SU-DHL-6 (cell line): Measurements from ENCODE around the gene PTCH1.

Source experiments
- H2AFZ ChIP-seq: fragments of 200-600 bp; sonication (generic); 2 replicates; pipeline ENCODE4 v1.6.1; 2014; ENCODE audit warnings: low read depth, mild to moderate bottlenecking, moderate library complexity, mixed read lengths, antibody characterized with exemption, low read length; ENCODE audit not compliant: severe bottlenecking
- H3F3A ChIP-seq: fragments of 200-600 bp; shearing (Covaris generic); 2 replicates; pipeline ENCODE4 v1.6.0; 2016; ENCODE audit warnings: antibody characterized with exemption, mild to moderate bottlenecking; ENCODE audit not compliant: insufficient read depth
- H3K27ac ChIP-seq: fragments of 200-600 bp; sonication (generic); 2 replicates; pipeline ENCODE4 v1.5.1; 2016; ENCODE audit warnings: low read depth, mild to moderate bottlenecking, low read length, moderate library complexity, mixed read lengths
- H3K27me3 ChIP-seq: fragments of 200-600 bp; sonication (generic), shearing (Covaris generic); 2 replicates; pipeline ENCODE4 v1.6.0; 2014; ENCODE audit warnings: mild to moderate bottlenecking, low read length
- H3K36me3 ChIP-seq: fragments of 200-600 bp; sonication (generic); 2 replicates; pipeline ENCODE4 v1.6.1; 2014; ENCODE audit warnings: mild to moderate bottlenecking, low read length, mixed read lengths
- H3K4me2 ChIP-seq: fragments of 300-600, 200-600 bp; shearing (Covaris generic), sonication (generic); 2 replicates; pipeline ENCODE4 v1.6.0; 2014; ENCODE audit warnings: low read length, low read depth, mild to moderate bottlenecking; ENCODE audit not compliant: poor library complexity, severe bottlenecking
- H3K4me3 ChIP-seq: fragments of 200-600 bp; sonication (generic); 2 replicates; pipeline ENCODE4 v1.5.1; 2014; ENCODE audit warnings: antibody characterized with exemption, low read length, mild to moderate bottlenecking, mixed read lengths; ENCODE audit not compliant: insufficient read depth, poor library complexity, severe bottlenecking
- H3K79me2 ChIP-seq: fragments of 200-600 bp; sonication (generic); 2 replicates; pipeline ENCODE4 v1.6.1; 2014; ENCODE audit warnings: mild to moderate bottlenecking, low read length, moderate library complexity; ENCODE audit not compliant: insufficient read depth
- H3K9ac ChIP-seq: fragments of 200-600 bp; sonication (generic); 2 replicates; pipeline ENCODE4 v1.7.0; 2014; ENCODE audit warnings: mild to moderate bottlenecking, low read length
- H3K9me2 ChIP-seq: fragments of 200-600 bp; sonication (generic); replicated peaks from 2 replicates; pipeline ENCODE4 v1.6.1; 2014; ENCODE audit warnings: low read length; ENCODE audit not compliant: insufficient read depth
- H3K9me3 ChIP-seq: fragments of 200-600 bp; sonication (generic); 2 replicates; pipeline ENCODE4 v1.6.1; 2014; ENCODE audit warnings: low read length, mixed read lengths; ENCODE audit not compliant: insufficient read depth
- H4K20me1 ChIP-seq: fragments of 200-600 bp; sonication (generic); 2 replicates; pipeline ENCODE4 v1.6.1; 2014; ENCODE audit warnings: low read depth, mild to moderate bottlenecking, antibody characterized with exemption, low read length, moderate library complexity, mixed read lengths
- EZH2phosphoT487 ChIP-seq: fragments of 200-600 bp; sonication (generic), shearing (Covaris generic); conservative IDR thresholded peaks from 2 replicates; pipeline ENCODE4 v1.6.1; 2018; ENCODE audit warnings: mild to moderate bottlenecking, antibody characterized with exemption, low read length, moderate library complexity, mixed read lengths
- TF ChIP-seq, protein P1 (sequence below): fragments of 200-600 bp; sonication (generic); IDR thresholded peaks from one replicate; pipeline ENCODE4 v1.5.1; 2017; ENCODE audit warnings: antibody characterized with exemption, mild to moderate bottlenecking, low read length, moderate library complexity; ENCODE audit not compliant: insufficient read depth, poor library complexity, severe bottlenecking

Gene PTCH1

GRCh38 chr9:95411054-95411892 is 105.5 kb downstream of the PTCH1 start:
- Histone ChIP-seq H3K79me2 (no peaks in the 10 kb centered on the region), H2AFZ (no peak overlapping the region), H3F3A (no peaks in the 10 kb centered on the region), H3K36me3 (no peaks in the 10 kb centered on the region), H3K9ac (no peak overlapping the region), H3K4me2 (no peak overlapping the region), H3K9me3 (no peaks in the 10 kb centered on the region), H4K20me1 (no peaks in the 10 kb centered on the region), H3K27ac (no peak overlapping the region), H3K9me2 (no peaks in the 10 kb centered on the region), H3K27me3 (no peaks in the 10 kb centered on the region), H3K4me3 (no peak overlapping the region)
- no peak for TF ChIP-seq EZH2phosphoT487
- TF ChIP-seq, protein P1, sequence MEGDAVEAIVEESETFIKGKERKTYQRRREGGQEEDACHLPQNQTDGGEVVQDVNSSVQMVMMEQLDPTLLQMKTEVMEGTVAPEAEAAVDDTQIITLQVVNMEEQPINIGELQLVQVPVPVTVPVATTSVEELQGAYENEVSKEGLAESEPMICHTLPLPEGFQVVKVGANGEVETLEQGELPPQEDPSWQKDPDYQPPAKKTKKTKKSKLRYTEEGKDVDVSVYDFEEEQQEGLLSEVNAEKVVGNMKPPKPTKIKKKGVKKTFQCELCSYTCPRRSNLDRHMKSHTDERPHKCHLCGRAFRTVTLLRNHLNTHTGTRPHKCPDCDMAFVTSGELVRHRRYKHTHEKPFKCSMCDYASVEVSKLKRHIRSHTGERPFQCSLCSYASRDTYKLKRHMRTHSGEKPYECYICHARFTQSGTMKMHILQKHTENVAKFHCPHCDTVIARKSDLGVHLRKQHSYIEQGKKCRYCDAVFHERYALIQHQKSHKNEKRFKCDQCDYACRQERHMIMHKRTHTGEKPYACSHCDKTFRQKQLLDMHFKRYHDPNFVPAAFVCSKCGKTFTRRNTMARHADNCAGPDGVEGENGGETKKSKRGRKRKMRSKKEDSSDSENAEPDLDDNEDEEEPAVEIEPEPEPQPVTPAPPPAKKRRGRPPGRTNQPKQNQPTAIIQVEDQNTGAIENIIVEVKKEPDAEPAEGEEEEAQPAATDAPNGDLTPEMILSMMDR, result no peak

DNA sequence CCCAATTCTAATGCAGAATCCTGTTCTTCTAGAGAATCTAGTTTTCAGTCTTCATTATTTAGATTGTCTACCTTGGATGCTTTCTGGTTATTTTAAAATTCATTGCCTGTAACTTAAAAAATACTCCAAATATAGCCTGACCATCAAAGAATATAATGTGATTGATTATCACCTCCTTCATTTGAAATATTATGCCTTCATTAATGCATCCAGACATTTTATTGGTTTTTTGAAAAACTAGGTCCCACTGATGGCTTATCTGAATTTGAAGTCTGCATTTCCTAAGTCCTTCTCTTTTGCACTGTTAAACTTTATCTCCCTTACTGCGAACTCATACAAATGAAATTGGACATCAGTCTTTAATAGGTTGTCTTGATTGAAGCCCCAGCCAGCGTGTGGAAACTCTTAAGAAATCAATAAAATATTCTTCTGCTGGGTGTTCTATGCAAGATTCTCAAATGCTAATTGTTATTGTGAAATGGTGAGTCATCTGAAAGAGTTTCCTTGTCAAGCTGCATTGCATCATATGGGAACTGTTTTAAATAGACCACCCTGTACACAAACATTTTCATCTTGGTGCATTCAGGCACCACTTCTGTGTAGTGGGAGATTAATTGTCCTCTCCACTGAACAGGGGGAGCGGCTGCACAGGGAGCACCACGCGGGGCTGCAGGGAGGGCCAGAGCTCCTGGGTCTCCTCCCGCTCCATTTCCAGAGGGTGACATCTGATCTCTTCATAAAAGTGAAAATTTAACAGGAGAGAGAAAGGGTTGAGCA is 106.9 kb downstream of the PTCH1 start:
- no peaks in the 10 kb centered on the region for H3K9me2 ChIP-seq
- no peaks in the 10 kb centered on the region for H4K20me1 ChIP-seq
- H3K9ac ChIP-seq, result no peak overlapping the region
- no peak overlapping the region for H3K4me3 ChIP-seq
- no peak overlapping the region for H3K4me2 ChIP-seq
- TF ChIP-seq, protein P1, result no peak
- no peak for TF ChIP-seq EZH2phosphoT487
- no peak overlapping the region for H3K27ac ChIP-seq
- H3K36me3 ChIP-seq, result no peaks in the 10 kb centered on the region
- no peaks in the 10 kb centered on the region for H3K79me2 ChIP-seq
- no peak overlapping the region for H2AFZ ChIP-seq
- no peaks in the 10 kb centered on the region for H3F3A ChIP-seq
- no peaks in the 10 kb centered on the region for H3K9me3 ChIP-seq
- no peaks in the 10 kb centered on the region for H3K27me3 ChIP-seq

DNA sequence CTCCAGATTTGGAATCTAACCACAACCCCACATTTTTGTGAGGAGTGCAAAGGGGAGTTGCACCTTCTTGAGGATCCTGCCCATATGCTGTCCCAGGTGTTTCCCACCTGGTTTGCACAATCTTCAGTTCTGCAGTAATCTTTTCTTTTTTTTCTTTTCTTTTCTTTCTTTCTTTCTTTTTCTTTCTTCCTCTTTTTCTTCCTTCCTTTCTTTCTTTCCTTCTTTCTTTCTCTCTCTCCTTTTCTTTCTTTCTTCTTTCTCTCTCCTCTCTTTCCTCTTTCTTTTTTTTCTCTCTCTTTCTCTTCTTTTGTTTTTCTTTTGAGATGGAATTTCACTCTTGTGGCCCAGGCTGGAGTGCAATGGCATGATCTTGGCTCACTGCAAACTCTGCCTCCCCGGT is 109.2 kb downstream of the PTCH1 start:
- no peaks in the 10 kb centered on the region for H3K36me3 ChIP-seq
- no peaks in the 10 kb centered on the region for H4K20me1 ChIP-seq
- no peaks in the 10 kb centered on the region for H3K9me2 ChIP-seq
- H3K4me3 ChIP-seq, result no peak overlapping the region
- TF ChIP-seq, protein P1, result no peak
- no peak for TF ChIP-seq EZH2phosphoT487
- no peaks in the 10 kb centered on the region for H3K9me3 ChIP-seq
- no peak overlapping the region for H2AFZ ChIP-seq
- no peak overlapping the region for H3K27ac ChIP-seq
- no peak overlapping the region for H3K9ac ChIP-seq
- H3K27me3 ChIP-seq, result no peaks in the 10 kb centered on the region
- H3K4me2 ChIP-seq, result no peak overlapping the region
- H3F3A ChIP-seq, result no peaks in the 10 kb centered on the region
- H3K79me2 ChIP-seq, result no peaks in the 10 kb centered on the region
